Activated T-helper 1 cell treated with Interleukin-2 at 50 U/mL for 16 hours (primary cell): ENCODE measurements around the gene TSPYL2.

Source experiments
- DNase-seq: peaks from one replicate; pipeline ENCODE4 v3.0.0-alpha.2; 2020; ENCODE audit warnings: low read depth

TSPYL2 gene

DNA sequence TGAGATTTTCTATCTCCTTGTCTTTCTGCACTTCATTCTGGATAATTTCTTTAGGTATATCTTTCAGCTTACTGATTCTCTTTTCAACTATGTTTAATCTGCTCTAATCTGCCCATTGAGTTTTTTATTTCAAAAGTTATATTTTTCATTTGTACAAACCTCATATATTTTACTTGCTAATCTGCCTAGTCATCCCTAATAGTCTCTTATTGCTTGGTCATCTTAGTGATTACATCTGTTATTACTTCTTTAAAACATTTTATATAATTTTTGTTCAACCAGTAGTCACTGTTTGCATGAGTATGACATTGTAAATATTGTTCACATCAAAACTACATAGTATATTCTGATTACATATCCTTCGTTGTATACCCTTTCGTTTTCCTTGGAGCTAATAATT, 44.2 kb downstream of the TSPYL2 start:
- DNase-seq: no peak

DNA sequence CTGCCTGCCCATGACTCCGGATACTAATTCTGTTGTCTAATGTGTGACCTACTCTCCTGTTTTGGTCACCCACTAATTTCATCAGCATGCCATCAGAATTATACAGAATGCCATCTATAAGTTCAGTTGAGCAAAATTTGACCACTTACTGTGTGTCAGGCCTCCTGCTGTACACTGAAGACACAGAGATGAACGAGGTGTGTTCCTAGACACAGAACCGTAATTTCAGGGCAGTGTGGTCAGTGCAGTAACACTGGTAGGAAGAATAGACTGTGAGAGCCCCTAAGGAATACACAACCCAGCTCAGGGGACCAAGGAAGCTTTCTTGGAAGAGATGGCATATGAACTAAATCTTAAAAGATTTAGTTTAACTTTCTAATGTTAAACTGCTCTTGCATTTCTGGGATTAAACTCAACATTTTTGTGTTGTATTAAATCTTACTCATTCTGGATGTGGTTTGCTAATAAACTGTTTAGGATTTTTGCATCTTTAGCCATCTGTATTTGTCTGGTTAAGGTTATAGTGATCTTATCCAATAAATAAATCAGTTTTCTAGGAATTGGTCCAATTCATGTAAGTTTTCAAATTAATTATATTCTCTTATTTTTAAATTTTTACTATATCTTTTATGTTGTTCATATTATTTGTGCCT, 46.1 kb downstream of the TSPYL2 start:
- DNase-seq: no peak

GRCh38 chrX:53133400-53133799, 51.2 kb downstream of the TSPYL2 start:
- no peak for DNase-seq

DNA sequence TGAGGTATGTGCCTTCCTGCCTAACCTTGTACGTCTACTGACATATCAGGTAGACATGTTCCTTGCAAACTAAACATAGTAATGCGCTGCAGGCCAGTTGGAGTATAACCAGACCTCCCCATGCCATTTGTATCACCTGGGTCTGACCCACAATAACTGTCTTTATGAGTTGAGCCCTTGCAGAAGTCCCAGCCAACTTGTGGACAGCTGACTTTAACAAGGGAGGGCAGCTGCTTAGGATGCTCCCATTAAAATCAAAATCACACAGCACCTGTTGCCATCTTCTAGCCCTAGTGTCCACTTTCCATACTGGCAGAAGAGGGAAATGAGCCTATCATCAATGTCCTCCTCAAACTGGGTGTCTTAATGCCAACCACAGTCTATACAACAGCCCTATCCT, 53.4 kb downstream of the TSPYL2 start:
- DNase-seq: no peak
